GM21825 (cell line): ENCODE results near the gene IL2.

Source experiments
- ATAC-seq: cut with Tn5 transposase; IDR thresholded peaks from one replicate; pipeline ENCODE4 v1.9.1; 2021; ENCODE audit warnings: mild to moderate bottlenecking, moderate library complexity; ENCODE audit not compliant: unreplicated experiment

The IL2 gene

DNA sequence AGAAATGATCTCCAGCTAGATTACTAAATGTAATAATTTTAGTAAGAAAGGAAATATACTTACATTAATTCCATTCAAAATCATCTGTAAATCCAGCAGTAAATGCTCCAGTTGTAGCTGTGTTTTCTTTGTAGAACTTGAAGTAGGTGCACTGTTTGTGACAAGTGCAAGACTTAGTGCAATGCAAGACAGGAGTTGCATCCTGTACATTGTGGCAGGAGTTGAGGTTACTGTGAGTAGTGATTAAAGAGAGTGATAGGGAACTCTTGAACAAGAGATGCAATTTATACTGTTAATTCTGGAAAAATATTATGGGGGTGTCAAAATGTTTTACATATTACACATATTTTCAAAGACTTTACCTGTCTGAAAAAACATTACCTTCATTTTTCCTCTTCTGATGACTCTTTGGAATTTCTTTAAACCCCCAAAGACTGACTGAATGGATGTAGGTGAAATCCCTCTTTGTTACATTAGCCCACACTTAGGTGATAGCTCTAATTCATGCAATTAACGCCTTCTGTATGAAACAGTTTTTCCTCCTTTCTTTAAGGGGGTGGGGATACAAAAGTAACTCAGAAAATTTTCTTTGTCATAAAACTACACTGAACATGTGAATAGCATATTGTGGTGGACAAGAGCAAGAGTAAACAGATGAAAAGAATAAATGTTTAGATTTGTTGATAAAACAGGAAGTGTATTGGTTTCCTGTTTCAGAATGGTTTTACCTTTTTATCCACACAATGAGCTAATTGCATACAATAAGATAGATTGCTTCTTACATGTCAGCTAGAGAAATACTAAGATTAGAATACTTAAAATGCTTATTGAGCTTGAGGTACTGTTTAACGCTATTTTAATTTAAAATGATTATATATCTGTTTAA is at the start of gene IL2:
IL2 (minus strand) TSS at position 495 of the 886 bp plus-strand sequence; CDS start at position 210, 285 bp downstream.
- ATAC-seq, result no peak

DNA sequence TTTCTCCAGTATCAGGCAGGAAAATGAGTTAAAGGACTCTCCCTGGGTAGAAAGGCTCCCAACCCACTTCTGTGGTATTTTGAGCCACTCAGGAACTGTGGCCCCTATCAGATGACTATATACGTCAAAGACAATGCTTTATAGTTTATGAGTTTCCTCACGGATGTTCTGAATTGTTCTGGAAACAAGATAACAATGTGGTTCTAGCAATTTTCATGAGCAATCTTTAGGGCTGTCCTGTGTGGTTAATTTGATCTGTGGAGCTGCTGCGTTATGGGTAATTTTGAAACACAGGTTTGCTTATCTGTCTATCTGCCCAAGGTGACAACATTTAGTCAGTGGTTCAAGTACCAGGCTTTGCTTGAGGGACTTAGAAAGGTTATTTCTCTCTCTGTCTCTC is 46.7 kb upstream of the IL2 start:
- no peak for ATAC-seq

- ATAC-seq, result no peak
Measured at GRCh38 chr4:122500852-122501501, 44.5 kb upstream of the IL2 start.

DNA sequence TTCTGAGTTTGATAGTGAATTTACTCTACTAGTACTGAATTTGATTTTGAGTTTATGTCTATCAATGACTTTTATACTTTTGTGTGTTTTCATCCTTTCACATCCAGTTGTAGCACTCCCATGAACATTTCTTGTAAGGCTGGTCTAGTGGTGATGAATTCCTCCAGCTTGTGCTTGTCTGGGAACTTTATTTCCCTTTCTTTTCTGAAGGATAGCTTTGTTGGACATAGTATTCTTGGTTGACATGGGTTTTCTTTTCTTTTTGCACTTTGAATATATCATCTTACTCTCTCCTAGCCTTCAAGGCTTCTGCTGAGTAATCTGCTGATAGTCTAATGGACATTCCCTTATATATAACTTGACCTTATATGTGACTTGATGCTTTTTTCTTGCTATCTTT is 32.5 kb upstream of the IL2 start:
- ATAC-seq, result no peak

- ATAC-seq, result no peak
Measured at GRCh38 chr4:122483481-122483880, 27.0 kb upstream of the IL2 start.

DNA sequence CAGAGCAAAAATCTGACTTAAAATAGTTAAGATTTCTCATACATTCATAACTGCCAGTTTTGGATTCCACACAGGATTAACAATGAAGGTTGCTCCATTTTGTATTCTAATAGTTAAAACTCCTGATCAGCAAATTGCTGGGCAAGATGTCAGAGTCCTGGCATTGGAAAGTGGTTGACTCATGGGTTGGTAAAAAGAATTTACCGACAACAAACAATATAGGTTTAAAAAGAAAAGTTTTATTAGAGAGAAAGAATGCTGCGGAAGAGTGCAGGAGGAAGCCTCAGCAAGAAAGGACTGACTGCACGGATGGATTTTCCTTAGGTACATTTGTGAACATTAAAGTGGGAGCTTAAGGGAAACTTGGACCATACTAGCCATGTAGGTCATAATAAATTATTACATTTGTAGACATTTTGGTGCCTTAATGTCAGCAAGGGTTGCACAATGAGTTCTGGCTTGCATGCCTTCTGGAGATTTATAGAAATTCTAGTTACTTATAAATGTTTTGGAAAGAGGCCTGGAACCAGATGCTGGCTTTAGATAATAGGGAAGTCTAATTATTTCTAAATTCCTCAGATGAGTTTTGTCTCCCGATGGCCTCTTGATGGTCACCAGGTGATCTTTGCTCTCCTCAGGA is 25.4 kb upstream of the IL2 start:
- ATAC-seq, result no peak

DNA sequence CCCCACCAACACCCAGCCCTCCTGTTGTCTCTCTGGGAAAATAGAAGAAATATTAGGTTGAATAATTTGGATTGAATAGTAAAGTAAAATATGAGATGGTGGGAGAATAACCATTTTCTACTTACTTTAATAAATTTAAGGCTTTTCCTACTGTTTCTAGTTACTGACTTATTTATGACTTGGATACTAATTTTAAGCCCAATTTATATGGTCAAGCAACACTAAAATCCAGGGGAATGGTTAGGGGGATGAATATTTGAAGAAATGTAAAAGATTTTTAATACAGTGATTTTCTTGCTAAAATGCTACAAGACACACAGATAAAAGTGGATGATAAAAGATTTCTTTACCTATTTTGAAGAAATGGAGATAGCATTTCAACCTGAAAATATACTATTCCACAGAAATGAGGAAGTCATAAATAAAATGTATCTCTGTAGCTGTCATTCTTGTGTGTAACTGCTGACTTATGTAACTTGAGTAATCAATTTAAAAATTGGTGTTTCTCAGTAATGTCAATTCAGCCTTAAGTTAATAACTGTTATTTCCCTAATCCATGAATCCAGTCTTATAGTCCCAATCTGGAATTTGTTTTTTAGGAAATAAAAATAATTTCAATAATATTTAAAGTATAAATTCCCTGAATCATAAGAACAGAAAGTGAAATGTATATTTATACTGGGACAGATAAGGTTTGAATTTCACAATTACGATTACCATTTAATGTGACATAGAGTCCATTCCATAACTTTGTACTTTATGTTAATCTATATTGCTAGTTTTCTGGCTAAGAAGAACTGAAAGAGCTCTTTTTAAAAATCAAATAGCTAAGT is 24.3 kb upstream of the IL2 start:
- ATAC-seq, result no peak

DNA sequence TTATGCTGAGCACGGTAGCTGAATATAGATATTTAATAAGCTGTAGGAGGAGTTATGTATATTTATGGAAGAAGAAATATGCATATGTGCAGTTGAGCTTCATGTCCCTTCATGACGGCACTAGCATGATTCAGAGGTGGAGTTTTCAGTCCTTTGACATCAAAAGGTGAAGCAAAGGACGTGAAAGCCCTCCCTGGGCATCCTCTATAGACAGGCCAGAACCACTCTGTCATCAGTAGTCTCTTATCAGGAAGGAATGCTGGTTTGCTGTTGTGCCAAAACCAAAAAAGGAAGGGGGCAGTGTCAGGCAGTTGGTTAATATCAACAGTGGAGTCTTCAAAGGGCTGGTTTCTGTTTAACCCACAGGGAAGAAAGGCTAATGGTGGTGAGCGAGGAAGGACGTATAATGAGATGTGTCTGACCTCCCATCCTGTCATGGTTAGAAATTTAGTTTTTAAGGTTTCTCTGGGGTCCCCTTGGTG is 23.5 kb upstream of the IL2 start:
- no peak for ATAC-seq

- ATAC-seq, result no peak
Measured at GRCh38 chr4:122476745-122477144, 20.2 kb upstream of the IL2 start.

DNA sequence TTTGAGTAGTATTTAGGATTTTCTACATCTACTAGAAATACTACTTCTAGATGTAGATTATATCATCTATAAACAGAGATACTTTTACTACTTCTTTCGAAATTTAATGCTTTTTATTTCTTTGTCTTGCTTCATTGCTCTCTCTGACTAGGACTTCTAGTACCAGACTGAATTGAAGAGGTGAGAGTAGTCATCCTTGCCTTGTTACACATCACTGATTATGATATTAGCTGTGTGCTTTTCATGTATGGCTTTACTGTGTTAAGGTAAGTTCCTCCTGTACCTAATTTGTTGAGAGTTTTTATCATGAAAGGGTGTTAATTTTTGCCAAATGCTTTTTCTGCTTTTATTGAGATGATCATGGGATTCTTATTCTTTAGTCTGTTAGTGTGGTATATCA is 19.6 kb upstream of the IL2 start:
- ATAC-seq, result no peak

DNA sequence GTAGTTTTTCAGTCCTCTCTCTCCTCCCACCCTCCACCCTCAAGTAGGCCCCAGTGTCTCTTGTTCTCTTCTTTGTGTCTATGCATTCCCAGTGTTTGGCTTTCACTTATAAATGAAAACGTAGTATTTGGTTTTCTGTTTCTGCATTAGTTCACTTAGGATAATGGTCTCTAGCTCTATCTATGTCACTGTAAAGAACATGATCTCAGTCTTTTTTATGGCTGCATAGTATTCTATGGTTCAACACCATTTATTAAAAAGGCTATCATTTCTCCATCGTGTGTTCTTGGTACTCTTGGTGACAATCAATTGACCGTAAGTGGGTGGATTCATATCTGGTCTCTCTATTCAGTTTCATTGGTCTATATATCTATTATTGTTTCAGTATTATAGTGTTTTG is 18.7 kb upstream of the IL2 start:
- no peak for ATAC-seq

- ATAC-seq, result no peak
Measured at GRCh38 chr4:122469457-122469856, 12.9 kb upstream of the IL2 start.

DNA sequence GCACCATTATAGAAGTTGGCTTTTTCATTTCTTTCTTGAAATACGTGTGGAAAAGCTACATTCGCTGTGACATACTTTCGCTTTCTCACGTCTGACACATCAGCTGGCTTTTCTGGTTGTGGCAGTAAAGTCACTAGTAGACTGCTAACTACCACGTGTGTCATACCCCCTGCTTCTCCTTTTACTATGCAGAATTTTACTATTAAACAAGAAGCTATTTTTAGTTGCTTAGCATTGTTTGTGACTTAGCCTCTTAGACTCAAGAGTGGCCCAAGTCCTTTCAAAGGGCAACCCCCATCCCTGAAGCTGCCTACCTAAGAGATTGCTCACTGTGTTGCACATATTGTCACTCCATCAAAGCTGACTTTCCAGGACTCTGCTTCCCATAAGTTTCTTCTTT is 2.1 kb upstream of the IL2 start:
- peak; percentile 73 for ATAC-seq

DNA sequence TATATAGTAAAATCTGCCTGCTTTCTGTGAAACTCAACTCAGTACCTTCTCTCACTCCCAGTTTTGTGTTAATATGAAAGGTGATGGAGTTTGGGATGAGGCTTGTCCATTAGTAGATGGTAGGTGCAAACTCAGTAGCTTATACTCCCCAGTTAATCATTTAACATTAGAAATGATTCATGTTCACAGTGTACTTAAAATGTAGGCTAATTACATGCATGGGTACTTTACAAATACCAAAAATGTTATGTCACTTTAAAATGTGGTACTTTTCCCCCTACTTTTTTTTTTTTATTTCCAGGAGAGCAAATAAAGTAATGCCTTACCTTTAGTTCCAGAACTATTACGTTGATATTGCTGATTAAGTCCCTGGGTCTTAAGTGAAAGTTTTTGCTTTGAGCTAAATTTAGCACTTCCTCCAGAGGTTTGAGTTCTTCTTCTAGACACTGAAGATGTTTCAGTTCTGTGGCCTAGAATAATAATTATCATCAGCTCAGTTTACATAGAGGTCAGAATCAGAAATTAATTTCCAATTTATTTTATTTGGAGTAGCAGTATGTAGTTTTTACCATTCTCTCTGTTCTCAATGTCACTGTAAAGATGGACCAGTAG is 3.0 kb downstream of the IL2 start:
- no peak for ATAC-seq

DNA sequence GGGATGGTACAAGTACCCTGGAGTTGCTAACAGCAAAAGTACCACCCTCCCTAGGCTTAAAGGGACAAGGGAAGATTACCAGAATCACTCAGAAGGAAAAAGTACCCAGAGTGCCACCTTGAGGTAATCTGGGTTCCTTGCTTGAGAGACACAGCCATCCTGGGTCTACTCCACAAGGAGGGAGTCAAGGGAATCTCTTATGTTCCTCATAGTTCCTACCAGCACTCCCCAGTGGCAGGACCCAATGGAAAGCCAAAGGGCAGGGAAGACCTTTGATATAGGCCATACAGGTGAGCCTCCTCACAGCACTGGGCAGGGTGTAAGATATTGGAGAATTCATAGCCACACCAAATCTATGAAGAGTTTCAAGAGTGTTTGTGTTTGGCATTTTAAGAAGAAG is 5.7 kb downstream of the IL2 start:
- ATAC-seq, result no peak

DNA sequence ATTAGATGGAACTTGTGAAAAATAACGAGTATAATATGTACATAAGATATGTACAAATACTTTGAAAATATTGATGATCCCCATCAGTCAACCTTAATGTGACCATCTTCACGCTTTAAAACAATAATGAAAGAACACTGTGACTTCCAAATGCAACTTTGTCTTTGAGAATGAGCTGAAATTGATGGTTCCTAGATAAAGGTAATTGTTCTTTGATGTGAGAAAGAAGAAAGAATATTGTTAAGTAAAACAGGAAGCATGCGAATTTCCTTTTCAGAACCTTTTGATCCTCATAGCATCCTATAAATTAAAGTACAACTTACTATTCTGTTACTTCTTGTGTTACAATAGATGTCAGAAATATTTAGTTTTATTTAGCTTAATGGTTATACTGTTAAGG is 22.2 kb downstream of the IL2 start:
- ATAC-seq, result no peak

- ATAC-seq, result no peak
Measured at GRCh38 chr4:122431351-122431750, 25.2 kb downstream of the IL2 start.

GRCh38 chr4:122423246-122423645 is 33.3 kb downstream of the IL2 start:
- ATAC-seq, result no peak

DNA sequence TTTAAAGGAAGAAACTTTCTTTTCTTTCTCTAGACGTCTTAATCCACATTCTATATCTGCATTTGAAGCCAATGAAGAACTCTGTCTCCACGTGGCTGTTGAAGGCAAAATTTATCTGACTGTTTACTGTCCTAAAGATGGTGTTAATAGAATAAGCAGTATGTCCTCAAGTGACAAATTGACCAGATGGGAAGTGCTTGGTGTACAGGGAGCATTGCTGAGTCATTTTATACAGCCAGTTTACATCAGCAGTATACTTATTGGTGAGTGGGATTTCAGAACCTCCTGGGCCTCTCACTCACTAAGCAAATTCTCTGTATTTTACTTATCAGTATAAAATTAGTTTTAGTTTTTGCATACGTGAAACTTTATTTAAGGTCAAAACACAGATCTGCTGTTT is 44.0 kb downstream of the IL2 start:
- no peak for ATAC-seq

GRCh38 chr4:122403861-122404260 is 52.7 kb downstream of the IL2 start:
- no peak for ATAC-seq
